Measurements from ENCODE around the gene ADAMTSL5.

GRCh38 chr19:1472231-1473084 lies 40.4 kb downstream of the ADAMTSL5 start:
- TF ChIP-seq CTCF (conservative IDR thresholded peaks at IDR 0.05; ENCODE audit: low read length): no peak
- no peak for TF ChIP-seq EZH2phosphoT487 (IDR thresholded peaks at IDR 0.05; ENCODE audit: borderline replicate concordance, low read depth, low read length)
